Tibial nerve (tissue), 3 donors: ENCODE measurements around the gene EMC9.

Experiments used
- POLR2A ChIP-seq, 2 donors: fragments of 450-650 bp; IDR thresholded peaks; one replicate each; pipeline ENCODE4 v1.6.1; 2017; ENCODE audit warnings: antibody characterized with exemption in 2 of 2, mild to moderate bottlenecking in 2 of 2, moderate library complexity in 2 of 2
- TF ChIP-seq, protein P1 (sequence below), 5 experiments: fragments of 200-600 bp in 3 of 5; fragments of 450-650 bp in 2 of 5; sonication (generic) in 3 of 5; IDR thresholded peaks; one replicate each; pipeline ENCODE4 v1.5.1; 2016 to 2019; ENCODE audit warnings: antibody characterized with exemption in 5 of 5, mild to moderate bottlenecking in 3 of 5, moderate library complexity in 2 of 5

DNA sequence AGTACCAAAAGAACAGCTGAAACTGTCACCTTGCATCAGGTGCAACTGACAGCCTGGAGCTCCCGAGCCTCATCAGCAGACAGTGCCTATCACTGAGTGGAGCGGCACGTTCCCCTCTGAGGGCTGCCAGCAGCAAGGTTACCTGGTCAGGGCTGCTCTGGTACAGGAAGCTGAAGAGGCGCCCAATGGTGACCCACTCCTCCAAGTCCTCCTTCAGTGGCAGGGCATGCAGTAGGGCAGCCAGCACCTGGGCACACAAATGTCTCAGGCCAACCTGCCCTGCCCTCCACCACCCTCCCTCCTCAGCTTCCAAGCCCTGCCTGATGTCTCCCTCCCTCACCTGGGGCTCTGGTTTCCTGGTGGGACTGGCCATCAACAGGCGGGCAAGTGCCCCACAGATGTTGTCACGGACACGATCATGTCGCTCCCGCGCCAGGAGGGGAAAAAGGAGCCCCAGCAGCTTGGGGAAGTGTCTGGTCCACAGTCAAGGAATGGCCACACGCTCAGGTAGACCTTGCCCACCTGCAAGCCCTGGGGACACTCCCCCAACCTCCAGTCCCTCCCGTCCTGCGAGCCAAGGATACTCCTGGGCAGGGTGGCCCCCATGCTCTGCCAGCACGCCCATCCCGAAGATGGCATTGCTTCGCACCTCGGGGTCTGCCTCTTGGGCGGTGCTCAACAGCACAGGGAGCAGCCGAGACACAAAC lies 40.1 kb upstream of the EMC9 start:
- TF ChIP-seq, protein P1, sequence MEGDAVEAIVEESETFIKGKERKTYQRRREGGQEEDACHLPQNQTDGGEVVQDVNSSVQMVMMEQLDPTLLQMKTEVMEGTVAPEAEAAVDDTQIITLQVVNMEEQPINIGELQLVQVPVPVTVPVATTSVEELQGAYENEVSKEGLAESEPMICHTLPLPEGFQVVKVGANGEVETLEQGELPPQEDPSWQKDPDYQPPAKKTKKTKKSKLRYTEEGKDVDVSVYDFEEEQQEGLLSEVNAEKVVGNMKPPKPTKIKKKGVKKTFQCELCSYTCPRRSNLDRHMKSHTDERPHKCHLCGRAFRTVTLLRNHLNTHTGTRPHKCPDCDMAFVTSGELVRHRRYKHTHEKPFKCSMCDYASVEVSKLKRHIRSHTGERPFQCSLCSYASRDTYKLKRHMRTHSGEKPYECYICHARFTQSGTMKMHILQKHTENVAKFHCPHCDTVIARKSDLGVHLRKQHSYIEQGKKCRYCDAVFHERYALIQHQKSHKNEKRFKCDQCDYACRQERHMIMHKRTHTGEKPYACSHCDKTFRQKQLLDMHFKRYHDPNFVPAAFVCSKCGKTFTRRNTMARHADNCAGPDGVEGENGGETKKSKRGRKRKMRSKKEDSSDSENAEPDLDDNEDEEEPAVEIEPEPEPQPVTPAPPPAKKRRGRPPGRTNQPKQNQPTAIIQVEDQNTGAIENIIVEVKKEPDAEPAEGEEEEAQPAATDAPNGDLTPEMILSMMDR (IDR thresholded peaks at IDR 0.05), result no peak
- TF ChIP-seq POLR2A (IDR thresholded peaks at IDR 0.05), result no peak
